NCI-H446 treated with DMSO at 0.1 percent for 48 hours (cell line): Measurements from ENCODE around the gene SYCP3.
"Not testable (repeated sequence)": the region's sequence is repeated elsewhere in the genome, so short reads cannot be mapped to it uniquely, and the experiment has no call there.

Source experiments
- DNase-seq: peaks from one replicate; lab custom pipeline; 2025; lab: John Stamatoyannopoulos, UW

The SYCP3 gene

DNA sequence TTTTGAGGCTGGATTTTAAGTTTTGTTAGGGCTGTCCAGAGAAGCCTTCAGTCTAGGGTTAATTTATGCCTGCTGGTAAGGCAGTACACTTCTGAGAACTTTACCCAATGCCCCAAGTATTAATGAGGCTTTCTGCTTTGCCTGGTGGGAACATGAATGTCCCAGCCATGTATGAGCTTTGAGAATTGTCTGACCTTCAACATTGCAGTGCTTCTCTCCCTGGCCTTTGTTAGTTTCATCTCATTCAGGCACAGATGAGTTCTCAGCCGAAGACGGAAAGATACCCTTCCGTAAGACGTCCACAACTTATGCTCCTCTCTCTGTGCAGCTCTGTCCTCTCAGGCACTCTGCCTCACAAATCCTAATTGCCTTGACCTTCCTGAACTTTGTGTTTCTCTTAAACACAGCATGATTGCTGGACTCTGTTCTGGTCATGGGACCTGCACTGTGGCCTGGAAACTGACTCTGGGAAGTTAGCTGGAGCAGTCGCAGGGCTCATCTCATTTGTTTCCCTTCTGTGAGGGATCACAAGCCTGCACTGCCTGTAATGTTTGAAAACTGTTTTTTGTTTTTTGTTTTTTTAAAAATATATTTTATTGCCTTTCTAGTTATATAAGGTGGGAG, 26.1 kb downstream of the SYCP3 start:
- no peak for DNase-seq

GRCh38 chr12:101710288-101710687, 29.0 kb downstream of the SYCP3 start:
- DNase-seq: no peak

DNA sequence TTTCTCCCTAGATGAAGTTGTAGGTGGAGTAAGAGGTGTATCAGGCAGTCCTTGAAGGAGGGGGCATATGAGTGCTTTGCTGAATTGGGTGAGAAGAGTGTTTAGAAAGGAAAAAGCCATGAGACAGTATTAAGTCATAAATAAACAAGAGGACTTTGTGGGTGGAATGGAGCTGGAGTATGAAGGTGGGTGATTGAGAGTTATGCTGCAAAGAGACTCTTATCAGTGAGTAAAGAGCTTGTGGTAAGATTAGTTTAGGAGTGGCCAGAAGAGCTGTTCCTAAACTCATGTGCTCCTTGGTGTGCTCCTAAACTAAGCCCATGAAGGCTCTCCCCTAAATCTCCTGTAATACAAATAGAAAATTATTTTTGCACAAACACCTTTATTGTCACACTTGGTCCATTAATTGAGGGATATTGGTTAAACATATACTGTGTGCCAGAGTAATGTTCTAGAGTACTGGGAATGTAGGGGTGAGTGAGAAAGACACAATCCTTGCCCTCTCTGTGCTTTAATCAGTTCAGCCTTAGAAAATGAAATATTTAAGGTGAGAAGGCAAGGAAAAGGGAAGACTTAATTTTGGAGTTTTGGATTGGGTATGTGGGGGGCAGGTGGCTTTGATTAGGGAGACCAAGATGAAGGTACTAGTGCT, 32.0 kb downstream of the SYCP3 start:
- no peak for DNase-seq

DNA sequence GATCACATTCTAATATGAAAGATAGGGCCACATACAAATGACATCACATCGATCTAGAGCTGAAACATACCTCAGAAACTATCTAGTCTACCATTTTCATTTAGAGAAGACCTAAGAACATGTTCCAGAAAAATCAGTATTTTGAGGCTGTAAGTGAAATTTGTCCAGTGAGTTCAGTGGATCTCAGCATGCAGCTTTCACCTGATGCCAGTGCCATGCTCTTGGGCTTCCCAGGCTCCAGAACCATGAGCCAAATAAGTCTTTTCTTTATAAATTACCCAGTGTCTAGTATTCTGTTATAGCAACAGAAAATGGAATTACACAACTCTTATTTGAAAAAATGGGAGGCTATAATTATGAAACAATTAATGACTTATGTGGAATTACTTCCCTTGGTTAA, 32.9 kb downstream of the SYCP3 start:
- DNase-seq: no peak

DNA sequence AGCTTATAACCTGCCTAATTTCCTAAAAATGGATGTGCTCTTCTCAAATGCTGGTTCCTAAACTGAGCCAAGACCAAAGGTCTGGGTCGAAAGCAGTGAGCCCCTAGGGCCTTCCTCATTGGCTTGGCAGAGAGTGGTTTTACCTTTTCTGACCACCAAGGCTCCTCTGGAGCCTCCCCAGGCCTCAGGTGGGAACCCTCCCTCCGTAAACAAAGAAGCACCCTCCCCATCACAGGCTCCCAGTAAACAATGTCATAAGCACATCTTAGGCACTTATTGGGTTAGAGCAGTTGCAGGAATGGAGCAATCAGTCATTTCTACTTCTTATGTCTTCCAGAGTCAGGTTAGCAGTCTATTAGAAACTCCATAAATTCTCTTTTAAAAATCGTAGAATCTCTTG, 35.8 kb downstream of the SYCP3 start:
- no peak for DNase-seq

DNA sequence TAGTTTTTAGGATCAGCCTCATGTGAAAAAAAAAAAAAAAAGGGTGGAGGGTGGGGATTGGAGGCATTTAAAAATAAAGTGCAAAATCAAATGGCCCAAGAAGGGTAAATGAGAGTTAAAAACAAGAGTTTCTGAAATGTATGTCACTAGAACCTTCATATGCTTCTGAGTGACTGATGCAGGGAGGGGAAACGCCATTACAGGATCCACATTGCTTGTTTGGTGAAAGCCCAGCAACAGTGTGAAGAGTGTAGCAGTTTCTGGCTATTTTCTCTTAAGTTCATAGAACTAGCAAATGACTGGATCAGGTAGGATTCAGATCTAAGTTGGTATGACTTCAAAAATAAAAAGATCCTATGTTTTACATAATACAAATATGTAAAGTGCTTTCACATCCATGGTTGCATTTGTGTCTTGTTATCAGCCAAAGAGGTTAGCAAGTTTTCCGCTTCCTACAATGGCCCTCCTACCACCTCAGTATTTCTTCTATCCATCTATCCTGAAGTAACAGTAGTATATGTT, 38.9 kb downstream of the SYCP3 start:
- DNase-seq: no peak

DNA sequence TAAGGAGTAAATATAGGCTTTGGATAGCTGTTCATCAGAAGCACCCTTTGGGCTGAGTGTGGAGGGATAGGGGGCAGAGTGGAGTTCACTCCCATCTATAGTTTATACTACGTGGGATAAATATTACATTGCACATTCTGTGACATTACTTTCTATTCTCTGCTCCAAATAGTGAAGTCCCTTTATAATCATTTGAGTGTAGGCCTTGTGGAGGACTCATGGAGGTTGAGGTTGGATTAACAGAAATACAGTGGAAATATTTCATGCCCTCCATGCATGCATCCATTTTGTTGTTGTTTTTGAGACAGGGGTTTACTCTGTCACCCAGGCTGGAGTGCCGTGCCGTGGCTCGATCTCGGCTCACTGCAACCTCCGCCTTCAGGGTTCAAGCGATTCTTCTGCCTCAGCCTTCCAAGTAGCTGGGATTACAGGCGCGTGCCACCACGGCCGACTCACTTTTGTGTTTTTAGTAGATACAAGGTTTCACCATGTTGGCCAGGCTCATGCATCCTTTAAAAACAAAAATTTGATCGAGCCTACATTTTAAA, 40.4 kb downstream of the SYCP3 start:
- no peak for DNase-seq

DNA sequence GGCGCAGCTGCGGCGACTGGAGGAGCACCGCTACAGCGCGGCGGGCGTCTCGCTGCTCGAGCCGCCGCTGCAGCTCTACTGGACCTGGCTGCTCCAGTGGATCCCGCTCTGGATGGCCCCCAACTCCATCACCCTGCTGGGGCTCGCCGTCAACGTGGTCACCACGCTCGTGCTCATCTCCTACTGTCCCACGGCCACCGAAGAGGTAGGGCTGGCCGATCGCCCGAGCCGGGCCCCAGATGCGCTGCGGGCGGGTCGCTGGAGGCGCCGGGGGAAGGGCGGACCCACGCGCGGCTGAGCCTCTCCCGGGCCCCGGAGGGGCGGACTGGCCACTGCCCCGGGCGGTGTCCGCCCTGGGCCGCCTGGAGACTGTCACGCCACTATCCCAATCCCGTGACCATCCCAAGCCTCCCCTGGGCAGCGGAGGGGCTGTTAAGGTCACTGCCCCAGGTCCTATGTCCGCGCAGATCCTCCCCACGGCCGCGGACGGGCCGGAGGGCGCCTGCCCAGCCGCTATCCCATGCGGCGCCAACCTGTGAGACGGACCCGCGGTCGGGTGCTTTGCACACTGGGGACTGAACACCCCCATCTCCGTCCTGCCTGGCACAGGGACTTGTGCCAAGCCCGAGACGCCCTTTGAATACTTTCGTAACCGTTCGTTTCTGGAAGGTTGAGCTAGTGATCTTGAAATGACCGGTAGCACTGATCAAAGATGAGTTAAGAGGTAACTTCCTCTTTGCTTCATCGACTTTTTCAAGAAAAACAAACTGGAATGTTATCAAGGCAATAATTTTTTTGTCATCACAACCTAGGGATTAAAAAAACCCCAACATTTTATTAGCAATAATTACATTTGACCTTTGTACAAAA, 41.1 kb downstream of the SYCP3 start:
- DNase-seq: no peak

DNA sequence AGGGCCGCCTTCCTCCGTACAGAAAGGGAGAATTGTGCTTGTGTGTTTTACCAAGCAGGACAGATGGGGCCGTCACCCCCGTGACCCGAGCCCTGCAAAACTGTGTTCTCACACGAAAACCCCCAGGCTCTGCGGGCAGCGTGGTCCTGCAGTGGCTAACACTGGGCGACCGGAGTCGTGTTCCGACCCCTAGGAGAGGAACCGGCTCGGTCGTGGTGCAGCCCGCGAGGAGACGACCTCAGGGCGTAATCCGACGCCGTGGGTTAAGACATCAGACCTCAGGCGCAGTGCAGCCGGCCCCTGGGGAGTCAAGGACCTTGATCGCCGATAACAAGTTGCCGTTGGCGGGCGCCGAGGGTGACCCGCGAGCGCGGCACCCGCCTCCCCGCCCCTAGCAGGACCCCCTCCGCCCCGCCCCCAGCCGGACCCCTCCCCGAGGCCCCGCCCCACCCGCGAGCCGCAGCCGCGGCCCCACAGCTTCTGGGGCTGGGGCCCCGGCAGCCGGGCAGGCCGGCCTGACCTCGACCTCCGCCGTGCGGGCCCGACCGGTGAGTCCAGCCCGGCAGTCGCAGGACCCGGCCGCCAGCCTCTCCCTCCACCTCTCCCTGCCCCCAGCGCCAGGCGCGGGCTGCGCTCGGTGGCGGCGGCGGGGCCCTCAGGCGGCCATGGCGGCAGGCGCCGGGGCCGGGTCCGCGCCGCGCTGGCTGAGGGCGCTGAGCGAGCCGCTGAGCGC, 41.9 kb downstream of the SYCP3 start, which contains the start of gene CHPT1:
TSS of gene CHPT1 (plus strand) at position 444 of the 733 bp plus-strand sequence. CDS start at position 666, 222 bp downstream.
- no peak for DNase-seq

GRCh38 chr12:101696251-101697196, 42.7 kb downstream of the SYCP3 start:
- DNase-seq: peak; percentile 16

DNA sequence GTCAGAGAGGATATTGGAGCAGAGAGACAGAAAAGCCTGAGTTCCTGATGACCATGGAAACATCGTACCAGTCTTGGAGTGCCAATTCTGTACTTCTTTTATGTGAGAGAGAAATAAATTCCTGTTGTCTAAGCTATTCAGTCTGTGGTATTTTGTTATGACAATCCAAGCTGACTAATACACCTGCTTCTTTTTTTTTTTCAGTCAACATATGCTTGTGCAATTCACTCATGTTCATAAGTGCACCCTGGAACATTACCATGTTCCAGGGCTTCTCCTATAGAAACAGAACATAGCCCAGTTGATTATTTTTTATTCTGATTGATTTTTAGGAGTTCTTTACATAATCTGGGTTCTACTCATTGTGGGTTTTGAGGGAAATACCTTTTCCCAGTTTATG, 43.6 kb downstream of the SYCP3 start:
- no peak for DNase-seq

DNA sequence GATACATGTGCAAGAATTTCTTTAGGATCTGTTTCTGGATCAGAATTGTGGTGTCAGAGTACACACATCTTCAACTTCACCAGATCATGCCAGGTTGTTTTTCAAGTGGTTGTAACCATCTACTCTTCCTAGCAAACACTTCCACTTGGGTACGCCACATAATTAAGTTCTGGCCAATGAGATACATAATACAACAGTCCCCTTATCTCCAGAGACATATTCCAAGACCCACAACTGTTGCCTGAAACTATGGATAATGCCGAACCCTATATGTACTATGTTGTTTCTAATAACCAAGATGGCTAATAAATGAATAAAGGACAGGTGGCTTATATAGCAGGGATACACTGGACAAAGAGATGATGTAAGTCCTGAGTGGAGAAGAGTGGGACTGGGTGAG, 44.3 kb downstream of the SYCP3 start:
- DNase-seq: no peak

- DNase-seq: no peak
Observed at GRCh38 chr12:101694297-101694848, 44.9 kb downstream of the SYCP3 start.

DNA sequence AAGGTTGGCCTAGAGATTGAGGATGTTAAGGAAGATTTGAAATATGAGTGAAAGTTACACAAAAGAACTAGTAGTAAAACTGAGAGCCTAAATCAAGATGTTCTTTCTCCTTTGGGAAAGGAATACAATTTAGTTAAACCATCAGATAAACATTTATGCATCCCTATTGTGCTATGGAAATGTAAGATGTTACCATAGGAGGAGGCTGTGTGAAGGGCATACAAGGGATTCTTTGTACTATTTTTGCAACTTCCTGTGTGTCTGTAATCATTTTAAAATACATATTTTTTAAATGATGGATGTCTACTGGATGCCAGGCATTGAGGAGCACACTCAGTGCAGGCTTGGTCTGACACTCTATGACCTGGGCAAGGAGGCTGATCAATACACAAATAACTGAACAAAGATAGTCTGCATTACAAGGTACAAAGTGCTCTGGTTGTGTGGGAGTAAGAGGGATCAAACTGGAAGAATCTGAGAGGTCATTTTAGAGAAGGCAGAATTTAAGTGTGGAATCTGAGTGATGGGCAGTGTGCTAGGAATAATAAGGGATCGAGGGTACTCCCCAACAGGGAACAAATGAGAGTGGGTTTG, 47.7 kb downstream of the SYCP3 start:
- no peak for DNase-seq

GRCh38 chr12:101690544-101691098, 48.6 kb downstream of the SYCP3 start:
- no peak for DNase-seq

DNA sequence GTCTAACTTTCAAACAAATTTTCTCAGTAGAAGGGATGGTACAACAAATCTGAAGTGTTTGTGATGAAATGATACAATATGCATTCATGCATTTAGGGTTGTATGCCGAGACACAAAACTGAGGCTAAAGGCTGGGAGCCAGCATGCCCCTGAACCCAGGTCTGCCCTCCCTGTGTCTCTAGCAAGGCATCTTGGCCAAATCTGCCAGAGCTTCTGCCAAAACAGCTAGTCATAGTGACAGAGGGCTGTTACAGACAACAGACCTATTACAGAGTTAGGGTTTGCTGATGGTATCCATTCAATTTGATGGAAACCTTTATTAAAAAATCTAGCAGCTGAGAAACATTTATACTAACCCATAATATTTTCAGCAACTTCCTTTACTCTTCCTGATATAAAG, 53.1 kb downstream of the SYCP3 start:
- peak; percentile 34 for DNase-seq

GRCh38 chr12:101685092-101685491, 54.2 kb downstream of the SYCP3 start:
- DNase-seq: no peak

GRCh38 chr12:101681627-101682026, 57.6 kb downstream of the SYCP3 start:
- not testable (repeated sequence) for DNase-seq

GRCh38 chr12:101680647-101681046, 58.6 kb downstream of the SYCP3 start:
- no peak for DNase-seq
